Ectodermal cell (in vitro differentiated cells): ENCODE results near the gene BTG3. TPM values are rescaled to one million over a fixed set of nuclear protein-coding genes. Genes with fewer than 3 reads are reported as not detected.

ENCODE experiments used
- H3K27ac ChIP-seq: 2 replicates; pipeline ENCODE4 v1.7.0; 2013; ENCODE audit warnings: mild to moderate bottlenecking, low read depth, low read length; ENCODE audit not compliant: insufficient read depth, poor library complexity, severe bottlenecking
- H3K27me3 ChIP-seq: 2 replicates; pipeline ENCODE4 v1.7.0; 2013; ENCODE audit warnings: mild to moderate bottlenecking, low read length; ENCODE audit not compliant: insufficient read depth, control insufficient read depth, poor library complexity, severe bottlenecking
- H3K36me3 ChIP-seq: one replicate; pipeline ENCODE4 v1.7.0; 2013; ENCODE audit warnings: low read length; ENCODE audit not compliant: control insufficient read depth, insufficient read depth
- H3K4me1 ChIP-seq: one replicate; pipeline ENCODE4 v1.7.0; 2013; ENCODE audit warnings: low read length; ENCODE audit not compliant: control insufficient read depth, insufficient read depth
- H3K4me3 ChIP-seq: 2 replicates; pipeline ENCODE4 v1.7.0; 2013; ENCODE audit warnings: low read depth, low read length, control low read depth; ENCODE audit not compliant: insufficient read depth
- H3K9me3 ChIP-seq: 2 replicates; pipeline ENCODE4 v1.7.0; 2013; ENCODE audit warnings: mild to moderate bottlenecking, low read length, moderate library complexity; ENCODE audit not compliant: control insufficient read depth
- whole genome bisulfite sequencing, 2 experiments: methylation state at CpG; one replicate each; pipeline ENCODE4 v1.1.7; 2013; ENCODE audit warnings: missing lambda C conversion rate in 2 of 2; 5-methylcytosine and 5-hydroxymethylcytosine counted together
- polyA plus RNA-seq, 4 experiments: library from polyadenylated mRNA; stranded (reverse); fragments of 50-300 nt; gene quantifications; one replicate each; pipeline ENCODE4 v1.2.3, GENCODE V29; 2013

The BTG3 gene
- 27.8 TPM for polyA plus RNA-seq (2013, experiment 1 of 4)
- 25.9 TPM for polyA plus RNA-seq (2013, experiment 2 of 4)
- polyA plus RNA-seq (2013, experiment 3 of 4), result 28.2 TPM
- polyA plus RNA-seq (2013, experiment 4 of 4), result 31.2 TPM

GRCh38 chr21:17612565-17613241 lies at the start of gene BTG3:
TSS of gene BTG3 (minus strand) at chr21:17612901. CDS start at chr21:17609144, 3,757 bp downstream.
- peaks cover 13% of the 10 kb centered on the region for H3K27me3 ChIP-seq

GRCh38 chr21:17660862-17661261 lies 48.2 kb upstream of the BTG3 start:
- 86 to 94% methylated on average over 6 of the region's 6 CpGs for WGBS, 2 experiments
- no peak overlapping the region for H3K27ac ChIP-seq

More at GRCh38 chr21:17612565-17613241, at the start of gene BTG3:
- H3K9me3 ChIP-seq, result no peaks in the 10 kb centered on the region
- H3K27ac ChIP-seq, result peak within 1 kb of the TSS; percentile 54
- peaks cover 6% of the 10 kb centered on the region for H3K36me3 ChIP-seq
- H3K4me1 ChIP-seq, result peaks cover 5% of the 10 kb centered on the region
- H3K4me3 ChIP-seq, result peak within 1 kb of the TSS; percentile 89
- 1 to 2% methylated on average over 102 of the region's 102 CpGs for WGBS, 2 experiments

GRCh38 chr21:17660452-17660851 lies 47.8 kb upstream of the BTG3 start:
- Histone ChIP-seq H3K4me3 (no peak overlapping the region), H3K4me1 (no peaks in the 10 kb centered on the region), H3K27me3 (no peaks in the 10 kb centered on the region), H3K9me3 (no peaks in the 10 kb centered on the region), H3K36me3 (no peaks in the 10 kb centered on the region), H3K27ac (no peak overlapping the region)
- WGBS, 2 experiments, result 64 to 73% methylated on average over 2 to 3 of the region's 3 CpGs

More at GRCh38 chr21:17660862-17661261, 48.2 kb upstream of the BTG3 start:
- H3K4me1 ChIP-seq, result no peaks in the 10 kb centered on the region
- H3K36me3 ChIP-seq, result no peaks in the 10 kb centered on the region
- H3K4me3 ChIP-seq, result no peak overlapping the region
- no peaks in the 10 kb centered on the region for H3K27me3 ChIP-seq
- no peaks in the 10 kb centered on the region for H3K9me3 ChIP-seq

- Histone ChIP-seq H3K4me1 (no peaks in the 10 kb centered on the region), H3K27me3 (no peaks in the 10 kb centered on the region), H3K27ac (no peak overlapping the region), H3K4me3 (no peak overlapping the region), H3K9me3 (no peaks in the 10 kb centered on the region), H3K36me3 (no peaks in the 10 kb centered on the region)
- WGBS, 2 experiments, result 83 to 84% methylated on average over 6 of the region's 6 CpGs
Measured at GRCh38 chr21:17658931-17659330, 46.2 kb upstream of the BTG3 start.

GRCh38 chr21:17651526-17651925 lies 38.8 kb upstream of the BTG3 start:
- no peaks in the 10 kb centered on the region for H3K4me1 ChIP-seq
- no peaks in the 10 kb centered on the region for H3K27me3 ChIP-seq
- H3K27ac ChIP-seq, result no peak overlapping the region
- no peaks in the 10 kb centered on the region for H3K9me3 ChIP-seq
- no peak overlapping the region for H3K4me3 ChIP-seq
- no peaks in the 10 kb centered on the region for H3K36me3 ChIP-seq
- WGBS, 2 experiments, result 93 to 100% methylated on average over 2 to 3 of the region's 3 CpGs

GRCh38 chr21:17650292-17650691 lies 37.6 kb upstream of the BTG3 start:
- 69 to 77% methylated on average over 1 of the region's 1 CpG for WGBS, 2 experiments
- H3K27ac ChIP-seq, result no peak overlapping the region
- no peaks in the 10 kb centered on the region for H3K36me3 ChIP-seq
- no peaks in the 10 kb centered on the region for H3K4me1 ChIP-seq
- no peaks in the 10 kb centered on the region for H3K27me3 ChIP-seq
- H3K4me3 ChIP-seq, result no peak overlapping the region
- H3K9me3 ChIP-seq, result no peaks in the 10 kb centered on the region

GRCh38 chr21:17646790-17647189 lies 34.1 kb upstream of the BTG3 start:
- Histone ChIP-seq H3K27ac (no peak overlapping the region), H3K4me1 (no peaks in the 10 kb centered on the region), H3K36me3 (no peaks in the 10 kb centered on the region), H3K27me3 (no peaks in the 10 kb centered on the region), H3K4me3 (no peak overlapping the region), H3K9me3 (no peaks in the 10 kb centered on the region)
- WGBS, 2 experiments, result 93 to 94% methylated on average over 4 of the region's 4 CpGs

GRCh38 chr21:17644186-17644585 lies 31.5 kb upstream of the BTG3 start:
- no peaks in the 10 kb centered on the region for H3K27me3 ChIP-seq
- H3K9me3 ChIP-seq, result no peaks in the 10 kb centered on the region
- no peaks in the 10 kb centered on the region for H3K36me3 ChIP-seq
- no peak overlapping the region for H3K4me3 ChIP-seq
- H3K27ac ChIP-seq, result no peak overlapping the region
- H3K4me1 ChIP-seq, result no peaks in the 10 kb centered on the region

- no peaks in the 10 kb centered on the region for H3K27me3 ChIP-seq
- WGBS, 2 experiments, result 88 to 95% methylated on average over 2 of the region's 2 CpGs
- no peak overlapping the region for H3K4me3 ChIP-seq
- H3K9me3 ChIP-seq, result no peaks in the 10 kb centered on the region
- H3K27ac ChIP-seq, result no peak overlapping the region
- no peaks in the 10 kb centered on the region for H3K4me1 ChIP-seq
- no peaks in the 10 kb centered on the region for H3K36me3 ChIP-seq
Measured at GRCh38 chr21:17640821-17641220, 28.1 kb upstream of the BTG3 start.

GRCh38 chr21:17636711-17637110 lies 24.0 kb upstream of the BTG3 start:
- WGBS, 2 experiments, result 71 to 73% methylated on average over 4 of the region's 4 CpGs
- no peaks in the 10 kb centered on the region for H3K9me3 ChIP-seq
- no peaks in the 10 kb centered on the region for H3K36me3 ChIP-seq
- no peak overlapping the region for H3K4me3 ChIP-seq
- no peaks in the 10 kb centered on the region for H3K4me1 ChIP-seq
- H3K27me3 ChIP-seq, result no peaks in the 10 kb centered on the region
- no peak overlapping the region for H3K27ac ChIP-seq
